Cardiac fibroblast (primary cell): Measurements from ENCODE around the gene PTPN6.

Experiments used
- DNase-seq, 2 donors: peaks; one replicate each; pipeline versions ENCODE4 v3.0.0 to v3.0.0-alpha.2; 2010; ENCODE audit warnings: low read depth in 2 of 2
- H3K4me3 ChIP-seq, 2 donors: replicated peaks in 1 of 2; 1 replicate in 1 of 2; 2 replicates in 1 of 2; pipeline ENCODE4 v1.5.1; 2011; ENCODE audit warnings: low read depth in 2 of 2, low read length in 2 of 2, mild to moderate bottlenecking in 2 of 2, moderate library complexity in 1 of 2
- CTCF ChIP-seq: IDR thresholded peaks from one replicate; pipeline ENCODE4 v1.5.1; 2011; ENCODE audit warnings: low read depth, mild to moderate bottlenecking, low read length, inconsistent platforms

PTPN6 gene

GRCh38 chr12:6975297-6976032 is 24.3 kb downstream of the PTPN6 start:
- no peak for DNase-seq
- no peak overlapping the region for H3K4me3 ChIP-seq
- TF ChIP-seq CTCF = no peak

GRCh38 chr12:6977653-6978052 is 26.5 kb downstream of the PTPN6 start:
- H3K4me3 ChIP-seq = no peak overlapping the region
- TF ChIP-seq CTCF = no peak
- DNase-seq = no peak

- no peak overlapping the region for H3K4me3 ChIP-seq
- no peak for DNase-seq
- TF ChIP-seq CTCF = no peak
Observed at GRCh38 chr12:6978188-6978587, 27.0 kb downstream of the PTPN6 start.

- no peak for DNase-seq
- TF ChIP-seq CTCF = no peak
Observed at GRCh38 chr12:6978611-6979011, 27.5 kb downstream of the PTPN6 start.

GRCh38 chr12:6979021-6979420 is 27.9 kb downstream of the PTPN6 start:
- no peak for DNase-seq
- H3K4me3 ChIP-seq = no peak overlapping the region
- no peak for TF ChIP-seq CTCF

More at GRCh38 chr12:6978611-6979011, 27.5 kb downstream of the PTPN6 start:
- no peak overlapping the region for H3K4me3 ChIP-seq

GRCh38 chr12:6979453-6979852 is 28.3 kb downstream of the PTPN6 start:
- TF ChIP-seq CTCF = no peak
- H3K4me3 ChIP-seq = no peak overlapping the region
- DNase-seq = no peak

GRCh38 chr12:6980075-6980474 is 28.9 kb downstream of the PTPN6 start:
- no peak for TF ChIP-seq CTCF
- no peak for DNase-seq

More at GRCh38 chr12:6980075-6980474, 28.9 kb downstream of the PTPN6 start:
- no peak overlapping the region for H3K4me3 ChIP-seq
